Liver (tissue), 3 donors: ENCODE measurements around the gene MOK.

Source experiments
- ATF3 ChIP-seq: IDR thresholded peaks from 2 replicates; pipeline ENCODE4 v1.6.1; 2016; ENCODE audit warnings: antibody characterized with exemption
- CTCF ChIP-seq: fragments of 150-350 bp; IDR thresholded peaks from 2 replicates; pipeline ENCODE4 v1.5.1; 2017; ENCODE audit warnings: improper control_type of control experiment, low read depth, low read length; ENCODE audit not compliant: missing input control
- GABPA ChIP-seq, 2 donors: IDR thresholded peaks in 1 of 2; conservative IDR thresholded peaks in 1 of 2; 2 replicates each; pipeline ENCODE4 v1.6.1; 2016; ENCODE audit warnings: antibody characterized with exemption in 2 of 2, mild to moderate bottlenecking in 1 of 2, moderate library complexity in 1 of 2
- RXRA ChIP-seq, 2 donors: IDR thresholded peaks; 2 replicates each; pipeline ENCODE4 v1.6.1; 2017 to 2018; ENCODE audit warnings: antibody characterized with exemption in 2 of 2, mild to moderate bottlenecking in 1 of 2
- donor health status: healthy.
- donor health status: healthy.

DNA sequence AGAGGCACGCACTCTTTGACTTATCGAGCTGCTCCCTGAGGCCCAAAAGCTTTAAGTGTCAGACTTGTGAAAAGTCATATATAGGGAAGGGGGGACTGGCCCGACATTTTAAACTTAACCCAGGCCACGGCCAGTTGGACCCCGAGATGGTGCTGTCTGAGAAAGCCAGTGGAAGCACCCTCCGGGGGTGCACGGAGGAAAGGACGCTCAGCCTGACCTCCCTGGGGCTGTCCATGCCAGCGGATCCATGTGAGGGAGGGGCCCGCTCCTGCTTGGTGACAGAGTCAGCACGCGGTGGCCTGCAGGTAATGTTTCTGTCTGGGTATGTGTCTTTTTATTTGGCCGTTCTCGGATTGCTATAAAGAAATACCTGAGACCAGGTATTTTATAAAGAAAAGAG is 21.6 kb upstream of the MOK start:
- TF ChIP-seq ATF3 (no peak), GABPA (IDR thresholded peaks at IDR 0.05 in 1 of 2, conservative IDR thresholded peaks at IDR 0.05 in 1 of 2) (no peak), CTCF (no peak), RXRA (IDR thresholded peaks at IDR 0.05) (no peak)
